PC-9 (cell line): ENCODE results near the gene WNK1.

Experiments used
- CTCF ChIP-seq: fragments of 200-600 bp; sonication (generic); conservative IDR thresholded peaks from 2 replicates; pipeline ENCODE4 v1.6.1; 2017; ENCODE audit warnings: mixed run types, antibody characterized with exemption, mild to moderate bottlenecking, moderate library complexity
- EZH2 ChIP-seq: fragments of 200-600 bp; sonication (generic); IDR thresholded peaks from 2 replicates; pipeline ENCODE4 v1.8.0; 2017; ENCODE audit warnings: antibody characterized with exemption, low read depth

DNA sequence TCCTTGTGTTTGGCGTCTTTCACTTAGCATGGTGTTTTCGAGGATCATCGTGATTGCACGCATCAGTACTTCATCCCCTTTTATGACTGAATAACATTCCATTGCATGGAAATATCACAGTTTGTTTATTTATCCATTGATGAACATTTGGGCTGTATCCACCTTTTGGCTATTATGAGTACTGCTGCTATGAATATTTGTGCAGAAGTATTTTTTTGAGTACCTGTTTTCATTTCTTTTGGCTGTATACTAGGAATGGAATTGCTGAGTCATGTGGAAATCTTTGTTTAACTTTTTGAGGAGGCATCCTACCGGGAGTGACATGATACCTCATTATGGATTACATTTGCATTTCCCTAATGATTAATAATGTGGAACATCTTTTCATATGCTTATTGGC lies 66.4 kb downstream of the WNK1 start:
- TF ChIP-seq CTCF (peak; percentile 20; the same call in 1 of the 2 replicates), EZH2 (no peak)
